GM12878 (cell line): ENCODE data around the gene HSD11B1. TPM values are rescaled to one million over a fixed set of nuclear protein-coding genes. Genes with fewer than 3 reads are reported as not detected.
A peak's percentile ranks its signal among the peaks of the same experiment; 100 is the strongest.

Source experiments
- ATAC-seq: fragments of 200-7000 bp; cut with Tn5 transposase; 3 replicates; pipeline ENCODE4 v1.9.1; 2020; ENCODE audit warnings: mild to moderate bottlenecking, moderate library complexity
- BruUV-seq: library from RNA; stranded (reverse); fragments of 400-500 nt; replicated peaks from 2 replicates; lab custom pipeline; 2021; lab: Mats Ljungman, UMichigan
- CTCF ChIA-PET: fragments of 300-600 bp; sonication (Branson Sonifier 250); formaldehyde crosslinking; extraction: SDS; loops from one replicate; lab custom pipeline; 2021; ENCODE audit warnings: inconsistent platforms; lab: Yijun Ruan, JAX
- POLR2A ChIA-PET: fragments of 350-600 bp; formaldehyde crosslinking; extraction: SDS; loops from one replicate; lab custom pipeline; 2021; ENCODE audit warnings: inconsistent platforms; lab: Charles Lee
- RAD21 ChIA-PET: fragments of 300-600 bp; sonication (Branson Sonifier 250); formaldehyde crosslinking; loops from one replicate; lab custom pipeline; 2023; ENCODE audit warnings: antibody characterized with exemption; ENCODE audit not compliant: unreplicated experiment; lab: Charles Lee
- SMC1A ChIA-PET: fragments of 300-600 bp; sonication (Branson Sonifier 250); formaldehyde crosslinking; loops from one replicate; lab custom pipeline; 2023; ENCODE audit not compliant: unreplicated experiment, uncharacterized antibody; lab: Charles Lee
- DNase-seq: peaks from one replicate; pipeline ENCODE4 v3.0.0-alpha.2; 2011; ENCODE audit warnings: low read depth, low spot score
- FAIRE-seq: peaks from 3 replicates; lab custom pipeline; 2011; peaks lifted over from hg19 to GRCh38; lab: Jason Lieb, UNC
- H2AFZ ChIP-seq: 2 replicates; pipeline ENCODE4 v1.6.0; 2011; ENCODE audit warnings: low read depth, low read length, control low read depth; ENCODE audit not compliant: control insufficient read depth
- H3K27ac ChIP-seq: 2 replicates; pipeline ENCODE4 v1.5.1; 2011; ENCODE audit warnings: control low read depth; ENCODE audit not compliant: control insufficient read depth, insufficient read depth
- H3K27me3 ChIP-seq, 2 experiments: replicated peaks in 1 of 2; 2 replicates each; pipeline versions ENCODE4 v1.6.0 to v1.6.1; 2011; ENCODE audit warnings: low read length in 1 of 2; ENCODE audit not compliant: control insufficient read depth in 2 of 2, insufficient read depth in 2 of 2
- H3K36me3 ChIP-seq, 2 experiments: 2 replicates each; pipeline ENCODE4 v1.5.1; 2011; ENCODE audit warnings: low read length in 1 of 2; ENCODE audit not compliant: control insufficient read depth in 2 of 2, insufficient read depth in 2 of 2
- H3K4me1 ChIP-seq: 2 replicates; pipeline ENCODE4 v1.6.1; 2011; ENCODE audit warnings: mild to moderate bottlenecking, low read length, moderate library complexity, mixed read lengths; ENCODE audit not compliant: control insufficient read depth, insufficient read depth
- H3K4me2 ChIP-seq: 2 replicates; pipeline ENCODE4 v1.6.0; 2011; ENCODE audit warnings: control low read depth; ENCODE audit not compliant: control insufficient read depth, insufficient read depth
- H3K4me3 ChIP-seq: fragments of 200-600 bp; sonication (generic); 2 replicates; pipeline ENCODE4 v1.5.1; 2016
- H3K79me2 ChIP-seq: 2 replicates; pipeline ENCODE4 v1.6.0; 2011; ENCODE audit warnings: low read length; ENCODE audit not compliant: control insufficient read depth, insufficient read depth
- H3K9ac ChIP-seq: 2 replicates; pipeline ENCODE4 v1.8.0; 2011; ENCODE audit warnings: low read length, control low read depth, mixed read lengths; ENCODE audit not compliant: control insufficient read depth, insufficient read depth
- H3K9me3 ChIP-seq: replicated peaks from 3 replicates; pipeline ENCODE4 v1.5.1; 2011; ENCODE audit warnings: mild to moderate bottlenecking, low read length; ENCODE audit not compliant: control insufficient read depth, insufficient read depth
- H4K20me1 ChIP-seq: 2 replicates; pipeline ENCODE4 v1.6.0; 2011; ENCODE audit not compliant: control insufficient read depth, insufficient read depth
- MEF2B ChIP-seq: fragments of 450-650 bp; IDR thresholded peaks from 2 replicates; pipeline ENCODE4 v1.6.1; 2018; ENCODE audit warnings: mild to moderate bottlenecking, moderate library complexity; ENCODE audit not compliant: partially characterized antibody, poor library complexity, severe bottlenecking
- MLLT1 ChIP-seq: fragments of 450-650 bp; IDR thresholded peaks from 2 replicates; pipeline ENCODE4 v1.6.1; 2016; ENCODE audit warnings: mild to moderate bottlenecking
- ZNF622 ChIP-seq: fragments of 450-650 bp; IDR thresholded peaks from 2 replicates; pipeline ENCODE4 v1.6.1; 2017; ENCODE audit warnings: mild to moderate bottlenecking, inconsistent platforms
- WGBS: methylation state at CpG from one replicate; pipeline ENCODE4 v1.1.6; 2016; ENCODE audit warnings: low lambda C conversion rate; ENCODE audit not compliant: insufficient replicate concordance, insufficient coverage; ENCODE audit errors: missing lambda C conversion rate; 5-methylcytosine and 5-hydroxymethylcytosine counted together
- in situ Hi-C: fragments of 300-500 bp; cut with MboI; formaldehyde crosslinking; loops from 9 replicates; pipeline ENCODE4 v1.14.3; 2018; ENCODE audit warnings: mixed read lengths
- intact Hi-C: fragments of 100-400 bp; cut with micrococcal nuclease; formaldehyde crosslinking; loops from one replicate; pipeline ENCODE4 v1.14.2; 2022; ENCODE audit not compliant: unreplicated experiment
- polyA plus RNA-seq, 11 experiments: library from polyadenylated mRNA; depleted of rRNA in 4 of 11; unstranded in 6 of 11; stranded (reverse) in 5 of 11; fragments of >200 nt; fragmentation: Nextera tagmentation in 4 of 11; fragmentation: Illumina TruSeq in 1 of 11; extraction: Ambion mirVana in 4 of 11; extraction: Trizol in 1 of 11; gene quantifications; 1 replicate in 1 of 11; 2 replicates in 10 of 11; pipeline versions ENCODE4 v1.2.1 to v1.2.3, GENCODE V29; 2011 to 2016; ENCODE audit warnings: inconsistent platforms in 2 of 11, missing spikeins in 2 of 11, low read depth in 1 of 11
- total RNA-seq, 4 experiments: library from RNA; depleted of rRNA in 3 of 4; stranded (reverse); fragments of >200 nt in 3 of 4; fragmentation: Illumina TruSeq in 1 of 4; extraction: Trizol in 1 of 4; gene quantifications; 2 replicates each; pipeline versions ENCODE4 v1.2.1 to v1.2.3, GENCODE V29; 2013 to 2021

The HSD11B1 gene
- total and polyA plus RNA-seq, 10 of the 15 experiments (the other 5 are each of a cell fraction or from before 2014, with no cell fraction given), result 0.04 to 0.27 (median 0.15) TPM; not detected in 7

- intact Hi-C loops, result loop anchor here (10.0 kb wide), 1 partner anchor 138 kb away; no protein-coding TSS in a partner anchor
- no peaks in the 10 kb centered on the region for H3K4me1 ChIP-seq
- ChIA-PET RAD21 (interaction anchor here (1.1 kb wide), 1 partner anchor 135 kb away, joined by 3 read pairs; no protein-coding TSS in a partner anchor), SMC1A (interaction anchor here (0.8 kb wide), 1 partner anchor 18 kb away, joined by 4 read pairs; no protein-coding TSS in a partner anchor), POLR2A (interaction anchor here (1.0 to 1.2 kb wide), 2 partner anchors 41 to 67 kb away, joined by 3 read pairs; partner anchors contain the start of gene G0S2), CTCF (interaction anchor here (0.9 to 6.6 kb wide), 6 partner anchors 14 to 176 kb away, joined by 3 to 40 read pairs (median 4); no protein-coding TSS in a partner anchor)
- H3K27me3 ChIP-seq, result no peaks in the 10 kb centered on the region
- DNase-seq, result no peak
- H3K9ac ChIP-seq, result no peak overlapping the region
- no peaks in the 10 kb centered on the region for H3K9me3 ChIP-seq
- no peak for FAIRE-seq
- ATAC-seq, result no peak
- BruUV-seq, result no TSS peak
- WGBS, result 33% methylated on average over 8 of the region's 8 CpGs
- no peak overlapping the region for H2AFZ ChIP-seq
- no peaks in the 10 kb centered on the region for H3K36me3 ChIP-seq
- no peaks in the 10 kb centered on the region for H3K79me2 ChIP-seq
- no peak overlapping the region for H3K27ac ChIP-seq
- in situ Hi-C loops, result no loop called here
- H3K4me2 ChIP-seq, result no peak overlapping the region
- H3K4me3 ChIP-seq, result no peak overlapping the region
- H4K20me1 ChIP-seq, result no peaks in the 10 kb centered on the region
- 0 out of 2 replicates have a peak, but pooled peaks have one; percentile 46 for TF ChIP-seq MLLT1
- TF ChIP-seq MEF2B, result peak; percentile 70
- TF ChIP-seq ZNF622, result no peak
Observed at GRCh38 chr1:209742409-209743144, 37.9 kb downstream of the HSD11B1 start.
